Measurements from ENCODE around the gene CD27. TPM values are rescaled to one million over a fixed set of nuclear protein-coding genes. Genes with fewer than 3 reads are reported as not detected.

Gene CD27
- total RNA-seq, 2 donors from 2014 or later: not detected

GRCh38 chr12:6405963-6406362, 38.8 kb upstream of the CD27 start:
- no peak for DNase-seq
- no peak for ATAC-seq

GRCh38 chr12:6407236-6407954, 37.4 kb upstream of the CD27 start:
- Histone ChIP-seq H3K27me3 (no peaks in the 10 kb centered on the region), H3K4me1 (no peaks in the 10 kb centered on the region), H3K4me3 (no peak overlapping the region), H3K9me3 (no peaks in the 10 kb centered on the region), H3K36me3 (replicated peaks in 1 of 2; ENCODE audit: insufficient read depth in 1 of 2, low read depth in 2 of 2) (no peaks in the 10 kb centered on the region), H3K27ac (no peak overlapping the region)
- WGBS, 2 donors: 88 to 93% methylated on average over 10 of the region's 10 CpGs
- ATAC-seq: no peak
- TF ChIP-seq CTCF (IDR thresholded peaks at IDR 0.05) (no peak), POLR2A (IDR thresholded peaks at IDR 0.05) (no peak)
- intact Hi-C loops (cut with DNase I): no loop called here
- no peak for DNase-seq

More at GRCh38 chr12:6405963-6406362, 38.8 kb upstream of the CD27 start:
- no peak overlapping the region for H3K27ac ChIP-seq
- intact Hi-C loops (cut with DNase I): no loop called here
- no peak overlapping the region for H3K4me3 ChIP-seq
- no peaks in the 10 kb centered on the region for H3K27me3 ChIP-seq
- H3K36me3 ChIP-seq (replicated peaks in 1 of 2; ENCODE audit: insufficient read depth in 1 of 2, low read depth in 2 of 2): no peaks in the 10 kb centered on the region
- no peaks in the 10 kb centered on the region for H3K4me1 ChIP-seq
- 71 to 72% methylated on average over 6 of the region's 6 CpGs for WGBS, 2 donors
- H3K9me3 ChIP-seq: no peaks in the 10 kb centered on the region
- TF ChIP-seq POLR2A (IDR thresholded peaks at IDR 0.05) (no peak), CTCF (IDR thresholded peaks at IDR 0.05) (no peak)

DNA sequence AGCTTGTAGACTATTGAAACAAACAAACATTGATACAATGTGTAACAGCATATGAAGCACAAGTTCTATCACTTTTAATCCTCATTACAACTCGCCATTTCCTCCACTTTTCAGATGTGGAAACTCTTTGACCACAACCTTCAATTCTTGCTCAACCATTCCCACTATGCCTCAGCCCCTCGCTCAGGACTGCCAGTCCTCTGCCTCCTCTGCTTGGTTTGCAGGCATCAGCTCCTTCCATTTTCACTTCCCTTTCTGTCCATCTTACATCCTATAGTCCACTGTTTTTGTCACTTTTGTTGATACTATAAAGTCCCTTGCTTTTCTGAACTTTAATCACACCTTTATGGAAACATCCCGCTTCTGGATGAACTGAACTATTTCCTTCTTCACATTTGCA, 28.2 kb upstream of the CD27 start:
- WGBS, 2 donors: 75 to 80% methylated on average over 3 of the region's 3 CpGs
- no peaks in the 10 kb centered on the region for H3K27me3 ChIP-seq
- ATAC-seq: no peak

GRCh38 chr12:6418796-6419195, 26.0 kb upstream of the CD27 start:
- H3K4me1 ChIP-seq: peaks cover 31% of the 10 kb centered on the region

More for the DNA sequence above, 28.2 kb upstream of the CD27 start:
- Histone ChIP-seq H3K4me3 (no peak overlapping the region), H3K9me3 (no peaks in the 10 kb centered on the region), H3K4me1 (peaks cover 24% of the 10 kb centered on the region), H3K27ac (no peak overlapping the region), H3K36me3 (replicated peaks in 1 of 2; ENCODE audit: insufficient read depth in 1 of 2, low read depth in 2 of 2) (no peaks in the 10 kb centered on the region)
- intact Hi-C loops (cut with DNase I): no loop called here
- peak in 1 of 4 donors; percentile 53 for DNase-seq
- TF ChIP-seq CTCF (IDR thresholded peaks at IDR 0.05): no peak
- no peak for TF ChIP-seq POLR2A (IDR thresholded peaks at IDR 0.05)

More at GRCh38 chr12:6418796-6419195, 26.0 kb upstream of the CD27 start:
- no peak overlapping the region for H3K4me3 ChIP-seq
- intact Hi-C loops (cut with DNase I): no loop called here
- H3K27ac ChIP-seq: peak overlapping the region in 2 of 4 donors; percentile 23 to 32
- 30 to 36% methylated on average over 6 of the region's 6 CpGs for WGBS, 2 donors
- DNase-seq (peak in 3 of 4 donors; percentile 36 to 39 (median 37)), ATAC-seq (peak; percentile 52)
- TF ChIP-seq CTCF (IDR thresholded peaks at IDR 0.05) (no peak), POLR2A (IDR thresholded peaks at IDR 0.05) (no peak)
- H3K9me3 ChIP-seq: no peaks in the 10 kb centered on the region
- H3K36me3 ChIP-seq (replicated peaks in 1 of 2; ENCODE audit: insufficient read depth in 1 of 2, low read depth in 2 of 2): no peaks in the 10 kb centered on the region
- H3K27me3 ChIP-seq: no peaks in the 10 kb centered on the region

Data from body of pancreas (tissue), 4 donors.